ENCODE results near the gene SV2C.

Gene SV2C

DNA sequence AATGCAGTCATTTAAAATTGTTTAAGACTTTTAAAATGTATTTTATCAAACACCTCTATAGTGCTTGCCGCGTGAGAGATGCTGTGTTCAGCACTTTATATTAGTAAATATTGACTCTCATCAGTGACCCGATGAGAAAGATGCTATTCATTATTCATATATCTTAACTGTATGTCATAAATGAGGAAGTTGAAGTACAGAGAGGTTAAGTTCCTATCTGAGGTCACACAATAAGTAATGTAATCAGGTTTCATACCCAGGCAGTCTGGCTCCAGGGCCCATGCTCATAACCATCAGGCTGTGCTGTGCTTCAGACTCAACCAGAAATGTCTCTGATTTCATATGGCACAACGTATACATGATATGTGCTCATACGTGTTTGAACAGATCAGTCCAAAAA, 119.0 kb downstream of the SV2C start:
- no CpG with 5 or more reads among the region's 5 CpGs for WGBS (ENCODE audit: extremely low coverage, insufficient coverage, insufficient read length)
- no peak overlapping the region for H3K4me2 ChIP-seq (ENCODE audit: low read length)

GRCh38 chr5:76204191-76204590, 121.0 kb downstream of the SV2C start:
- Histone ChIP-seq H2AFZ (ENCODE audit: insufficient read depth, low read length, poor library complexity) (no peak overlapping the region), H3K18ac (ENCODE audit: low read length) (no peak overlapping the region), H3K4ac (ENCODE audit: low read depth, low read length) (no peak overlapping the region), H3K9me3 (ENCODE audit: insufficient read depth, low read depth, low read length) (no peaks in the 10 kb centered on the region), H3K23ac (ENCODE audit: low read length) (no peak overlapping the region), H3K4me3 (ENCODE audit: low read depth, low read length) (no peak overlapping the region), H3K79me2 (ENCODE audit: control insufficient read depth, insufficient read depth, low read length, poor library complexity) (no peaks in the 10 kb centered on the region), H3K27ac (ENCODE audit: low read depth, low read length) (no peak overlapping the region), H3K4me2 (ENCODE audit: low read length) (no peak overlapping the region), H3K4me1 (ENCODE audit: control insufficient read depth in 1 of 2, insufficient read depth in 2 of 2, low read length in 2 of 2) (peaks cover 0 to 2% of the 10 kb centered on the region in 2 experiments), H2BK120ac (ENCODE audit: insufficient read depth, low read length, poor library complexity) (no peak overlapping the region), H4K12ac (ENCODE audit: low read depth, low read length) (no peak overlapping the region), H3K9ac (ENCODE audit: low read length) (no peak overlapping the region), H3K79me1 (ENCODE audit: low read length) (no peaks in the 10 kb centered on the region), H2BK12ac (ENCODE audit: low read length) (no peak overlapping the region), H3K27me3 (ENCODE audit: insufficient read depth, low read length) (no peaks in the 10 kb centered on the region), H4K91ac (ENCODE audit: low read depth, low read length) (no peak overlapping the region), H3K36me3 (ENCODE audit: control insufficient read depth in 1 of 2, insufficient read depth in 2 of 2, low read length in 2 of 2) (no peaks in the 10 kb centered on the region), H3K14ac (ENCODE audit: low read length) (no peak overlapping the region), H2BK5ac (ENCODE audit: low read depth, low read length, poor library complexity) (no peak overlapping the region), H4K8ac (ENCODE audit: low read depth, low read length) (no peak overlapping the region), H2AK5ac (ENCODE audit: low read length) (no peak overlapping the region)
- no peak for DNase-seq
- no CpG with 5 or more reads among the region's 1 CpG for WGBS (ENCODE audit: extremely low coverage, insufficient coverage, insufficient read length)

More for the DNA sequence above, 119.0 kb downstream of the SV2C start:
- H3K36me3 ChIP-seq (ENCODE audit: control insufficient read depth in 1 of 2, insufficient read depth in 2 of 2, low read length in 2 of 2), result no peaks in the 10 kb centered on the region
- no peak overlapping the region for H3K4ac ChIP-seq (ENCODE audit: low read depth, low read length)
- H4K8ac ChIP-seq (ENCODE audit: low read depth, low read length), result no peak overlapping the region
- H3K9ac ChIP-seq (ENCODE audit: low read length), result no peak overlapping the region
- H3K27me3 ChIP-seq (ENCODE audit: insufficient read depth, low read length), result no peaks in the 10 kb centered on the region
- H3K79me1 ChIP-seq (ENCODE audit: low read length), result no peaks in the 10 kb centered on the region
- no peak overlapping the region for H3K4me3 ChIP-seq (ENCODE audit: low read depth, low read length)
- peaks cover 0 to 2% of the 10 kb centered on the region in 2 experiments for H3K4me1 ChIP-seq (ENCODE audit: control insufficient read depth in 1 of 2, insufficient read depth in 2 of 2, low read length in 2 of 2)
- H2AFZ ChIP-seq (ENCODE audit: insufficient read depth, low read length, poor library complexity), result no peak overlapping the region
- H4K91ac ChIP-seq (ENCODE audit: low read depth, low read length), result no peak overlapping the region
- no peak overlapping the region for H2BK12ac ChIP-seq (ENCODE audit: low read length)
- no peaks in the 10 kb centered on the region for H3K9me3 ChIP-seq (ENCODE audit: insufficient read depth, low read depth, low read length)
- H2BK5ac ChIP-seq (ENCODE audit: low read depth, low read length, poor library complexity), result no peak overlapping the region
- no peak for DNase-seq
- H3K18ac ChIP-seq (ENCODE audit: low read length), result no peak overlapping the region
- H2AK5ac ChIP-seq (ENCODE audit: low read length), result no peak overlapping the region
- no peak overlapping the region for H4K12ac ChIP-seq (ENCODE audit: low read depth, low read length)
- no peak overlapping the region for H3K23ac ChIP-seq (ENCODE audit: low read length)
- no peaks in the 10 kb centered on the region for H3K79me2 ChIP-seq (ENCODE audit: control insufficient read depth, insufficient read depth, low read length, poor library complexity)
- no peak overlapping the region for H2BK120ac ChIP-seq (ENCODE audit: insufficient read depth, low read length, poor library complexity)
- no peak overlapping the region for H3K27ac ChIP-seq (ENCODE audit: low read depth, low read length)
- no peak overlapping the region for H3K14ac ChIP-seq (ENCODE audit: low read length)

DNA sequence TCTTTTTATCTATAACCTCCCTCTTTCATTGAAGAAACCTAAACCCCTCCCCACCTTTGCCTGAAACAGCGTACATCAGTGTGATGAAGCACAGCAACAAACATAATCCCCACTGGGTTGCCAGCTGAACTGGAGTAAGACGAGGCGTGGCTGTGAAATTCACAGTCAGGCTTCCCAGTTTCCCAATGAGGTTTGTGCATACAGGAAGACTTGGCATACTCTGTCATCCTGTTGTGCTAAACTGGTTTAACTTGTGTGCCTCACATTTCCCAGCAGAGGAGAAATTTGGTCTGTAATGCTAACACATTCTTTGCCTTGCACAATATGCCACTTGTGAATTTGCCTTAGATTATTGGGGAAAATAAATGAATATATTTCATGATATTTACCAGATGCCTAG, 121.5 kb downstream of the SV2C start:
- no peak overlapping the region for H3K27ac ChIP-seq (ENCODE audit: low read depth, low read length)
- H2BK120ac ChIP-seq (ENCODE audit: insufficient read depth, low read length, poor library complexity), result no peak overlapping the region
- no peak overlapping the region for H3K14ac ChIP-seq (ENCODE audit: low read length)
- peak; percentile 84 to 92 for DNase-seq
- H3K27me3 ChIP-seq (ENCODE audit: insufficient read depth, low read length), result no peaks in the 10 kb centered on the region
- H3K79me1 ChIP-seq (ENCODE audit: low read length), result no peaks in the 10 kb centered on the region
- peaks cover 0 to 2% of the 10 kb centered on the region in 2 experiments for H3K4me1 ChIP-seq (ENCODE audit: control insufficient read depth in 1 of 2, insufficient read depth in 2 of 2, low read length in 2 of 2)
- no peaks in the 10 kb centered on the region for H3K79me2 ChIP-seq (ENCODE audit: control insufficient read depth, insufficient read depth, low read length, poor library complexity)
- H2AFZ ChIP-seq (ENCODE audit: insufficient read depth, low read length, poor library complexity), result no peak overlapping the region
- no peak overlapping the region for H4K91ac ChIP-seq (ENCODE audit: low read depth, low read length)
- H2BK5ac ChIP-seq (ENCODE audit: low read depth, low read length, poor library complexity), result no peak overlapping the region
- H3K9ac ChIP-seq (ENCODE audit: low read length), result no peak overlapping the region
- H3K4me3 ChIP-seq (ENCODE audit: low read depth, low read length), result no peak overlapping the region
- H3K4me2 ChIP-seq (ENCODE audit: low read length), result no peak overlapping the region
- no peak overlapping the region for H3K23ac ChIP-seq (ENCODE audit: low read length)
- H2AK5ac ChIP-seq (ENCODE audit: low read length), result no peak overlapping the region
- no peak overlapping the region for H3K4ac ChIP-seq (ENCODE audit: low read depth, low read length)
- H2BK12ac ChIP-seq (ENCODE audit: low read length), result no peak overlapping the region
- no peaks in the 10 kb centered on the region for H3K36me3 ChIP-seq (ENCODE audit: control insufficient read depth in 1 of 2, insufficient read depth in 2 of 2, low read length in 2 of 2)
- no peak overlapping the region for H4K12ac ChIP-seq (ENCODE audit: low read depth, low read length)
- no peak overlapping the region for H3K18ac ChIP-seq (ENCODE audit: low read length)
- H4K8ac ChIP-seq (ENCODE audit: low read depth, low read length), result no peak overlapping the region
- no CpG with 5 or more reads among the region's 3 CpGs for WGBS (ENCODE audit: extremely low coverage, insufficient coverage, insufficient read length)
- H3K9me3 ChIP-seq (ENCODE audit: insufficient read depth, low read depth, low read length), result peaks cover 2% of the 10 kb centered on the region

GRCh38 chr5:76207120-76207519, 123.9 kb downstream of the SV2C start:
- Histone ChIP-seq H2AK5ac (ENCODE audit: low read length) (no peak overlapping the region), H3K79me2 (ENCODE audit: control insufficient read depth, insufficient read depth, low read length, poor library complexity) (no peaks in the 10 kb centered on the region), H2BK120ac (ENCODE audit: insufficient read depth, low read length, poor library complexity) (no peak overlapping the region), H3K9me3 (ENCODE audit: insufficient read depth, low read depth, low read length) (peaks cover 3% of the 10 kb centered on the region), H2BK5ac (ENCODE audit: low read depth, low read length, poor library complexity) (no peak overlapping the region), H3K14ac (ENCODE audit: low read length) (no peak overlapping the region), H4K12ac (ENCODE audit: low read depth, low read length) (no peak overlapping the region), H3K18ac (ENCODE audit: low read length) (no peak overlapping the region), H2BK12ac (ENCODE audit: low read length) (no peak overlapping the region), H3K4me3 (ENCODE audit: low read depth, low read length) (no peak overlapping the region), H3K23ac (ENCODE audit: low read length) (no peak overlapping the region), H3K79me1 (ENCODE audit: low read length) (no peaks in the 10 kb centered on the region), H3K27me3 (ENCODE audit: insufficient read depth, low read length) (no peaks in the 10 kb centered on the region), H3K27ac (ENCODE audit: low read depth, low read length) (no peak overlapping the region), H2AFZ (ENCODE audit: insufficient read depth, low read length, poor library complexity) (no peak overlapping the region), H3K4me1 (ENCODE audit: control insufficient read depth in 1 of 2, insufficient read depth in 2 of 2, low read length in 2 of 2) (peaks cover 0 to 2% of the 10 kb centered on the region in 2 experiments), H3K4me2 (ENCODE audit: low read length) (no peak overlapping the region), H3K4ac (ENCODE audit: low read depth, low read length) (no peak overlapping the region), H3K36me3 (ENCODE audit: control insufficient read depth in 1 of 2, insufficient read depth in 2 of 2, low read length in 2 of 2) (no peaks in the 10 kb centered on the region), H3K9ac (ENCODE audit: low read length) (no peak overlapping the region), H4K8ac (ENCODE audit: low read depth, low read length) (no peak overlapping the region), H4K91ac (ENCODE audit: low read depth, low read length) (no peak overlapping the region)
- WGBS (ENCODE audit: extremely low coverage, insufficient coverage, insufficient read length), result no CpG with 5 or more reads among the region's 2 CpGs
- no peak for DNase-seq
